SK-N-SH treated with all-trans-retinoic acid at 6 μM for 48 hours (cell line): ENCODE results near the gene TIMM10.

Source experiments
- BACH2 ChIP-seq: fragments of 250-450 bp; sonication (Bioruptor Pico); IDR thresholded peaks from 2 replicates; pipeline ENCODE4 v1.9.0; 2021; ENCODE audit warnings: mild to moderate bottlenecking, borderline replicate concordance
- CSDC2 ChIP-seq: fragments of 250-450 bp; sonication (Bioruptor Pico); IDR thresholded peaks from 2 replicates; pipeline ENCODE4 v1.5.0; 2020; ENCODE audit warnings: mild to moderate bottlenecking, moderate library complexity
- ESRRG ChIP-seq: fragments of 250-450 bp; sonication (Bioruptor Pico); IDR thresholded peaks from 2 replicates; pipeline ENCODE4 v1.6.1; 2021; ENCODE audit warnings: mild to moderate bottlenecking
- ISL1 ChIP-seq: fragments of 250-450 bp; sonication (Bioruptor Pico); IDR thresholded peaks from 2 replicates; pipeline ENCODE4 v2.1.2; 2022; ENCODE audit warnings: mild to moderate bottlenecking, moderate library complexity
- OSR1 ChIP-seq: fragments of 250-450 bp; sonication (Bioruptor Pico); IDR thresholded peaks from 2 replicates; pipeline ENCODE4 v1.8.0; 2022; ENCODE audit warnings: moderate library complexity, mild to moderate bottlenecking, inconsistent platforms
- PATZ1 ChIP-seq: fragments of 250-450 bp; sonication (Bioruptor Pico); IDR thresholded peaks from 2 replicates; pipeline ENCODE4 v1.8.0; 2020; ENCODE audit warnings: mild to moderate bottlenecking, moderate library complexity, borderline replicate concordance
- POU6F1 ChIP-seq: fragments of 250-450 bp; sonication (Bioruptor Pico); IDR thresholded peaks from 2 replicates; pipeline ENCODE4 v1.8.0; 2021; ENCODE audit warnings: low read depth, mild to moderate bottlenecking, moderate library complexity, borderline replicate concordance
- PPARA ChIP-seq: fragments of 250-450 bp; sonication (Bioruptor Pico); IDR thresholded peaks from 2 replicates; pipeline ENCODE4 v1.5.0; 2020; ENCODE audit warnings: mild to moderate bottlenecking, borderline replicate concordance
- RARB ChIP-seq: fragments of 250-450 bp; sonication (Bioruptor Pico); IDR thresholded peaks from 2 replicates; pipeline ENCODE4 v1.8.0; 2021; ENCODE audit warnings: mild to moderate bottlenecking, moderate library complexity
- TOX ChIP-seq: fragments of 250-450 bp; sonication (Bioruptor Pico); IDR thresholded peaks from 2 replicates; pipeline ENCODE4 v1.8.0; 2021; ENCODE audit warnings: mild to moderate bottlenecking, moderate library complexity, borderline replicate concordance
- ZC3H10 ChIP-seq: fragments of 250-450 bp; sonication (Bioruptor Pico); IDR thresholded peaks from 2 replicates; pipeline ENCODE4 v1.5.1; 2021; ENCODE audit warnings: mild to moderate bottlenecking, moderate library complexity
- ZFP3 ChIP-seq: fragments of 250-450 bp; sonication (Bioruptor Pico); IDR thresholded peaks from 2 replicates; pipeline ENCODE4 v1.5.0; 2020; ENCODE audit warnings: mild to moderate bottlenecking, moderate library complexity
- ZNF565 ChIP-seq: fragments of 450-650 bp; formaldehyde crosslinking; conservative IDR thresholded peaks from 2 replicates; pipeline ENCODE4 v1.5.0; 2020; ENCODE audit warnings: low read depth, mild to moderate bottlenecking, moderate library complexity
- ZNF70 ChIP-seq: fragments of 450-650 bp; formaldehyde crosslinking; IDR thresholded peaks from 2 replicates; pipeline ENCODE4 v1.5.0; 2020; ENCODE audit warnings: mild to moderate bottlenecking, moderate library complexity

GRCh38 chr11:57546451-57546850 lies 15.9 kb upstream of the TIMM10 start:
- no peak for TF ChIP-seq POU6F1 (CRISPR knock-in tag)
- TF ChIP-seq PATZ1 = no peak
- TF ChIP-seq ZC3H10 (CRISPR knock-in tag) = no peak
- TF ChIP-seq RARB (CRISPR knock-in tag) = no peak
- no peak for TF ChIP-seq ZFP3 (CRISPR knock-in tag)
- no peak for TF ChIP-seq CSDC2
- TF ChIP-seq ZNF565 (CRISPR knock-in tag) = no peak
- TF ChIP-seq PPARA (CRISPR knock-in tag) = no peak
- no peak for TF ChIP-seq ESRRG (CRISPR knock-in tag)
- TF ChIP-seq BACH2 (CRISPR knock-in tag) = no peak
- TF ChIP-seq ISL1 (CRISPR knock-in tag) = no peak
- TF ChIP-seq ZNF70 = no peak
- no peak for TF ChIP-seq TOX (CRISPR knock-in tag)
- TF ChIP-seq OSR1 (CRISPR knock-in tag) = no peak
